CMK (cell line): Measurements from ENCODE around the gene SDF2L1.
"Not testable (repeated sequence)": the region's sequence is repeated elsewhere in the genome, so short reads cannot be mapped to it uniquely, and the experiment has no call there.

Experiments
- DNase-seq: peaks from one replicate; pipeline ENCODE4 v3.0.0-alpha.2; 2010; ENCODE audit warnings: low read depth

SDF2L1 gene

GRCh38 chr22:21636629-21637218, 5.4 kb upstream of the SDF2L1 start:
- DNase-seq = no peak

GRCh38 chr22:21637450-21637849, 4.7 kb upstream of the SDF2L1 start:
- DNase-seq = not testable (repeated sequence)

GRCh38 chr22:21639359-21639758, 2.7 kb upstream of the SDF2L1 start:
- DNase-seq = no peak

- DNase-seq = no peak
Measured at GRCh38 chr22:21640810-21641209, 1.3 kb upstream of the SDF2L1 start.

GRCh38 chr22:21641417-21641788, 699 bp upstream of the SDF2L1 start:
- no peak for DNase-seq

GRCh38 chr22:21642584-21643448, 714 bp downstream of the SDF2L1 start:
- DNase-seq = no peak

- DNase-seq = no peak
Measured at GRCh38 chr22:21643533-21644357, 1.6 kb downstream of the SDF2L1 start.

- DNase-seq = not testable (repeated sequence)
Measured at GRCh38 chr22:21645513-21645912, 3.4 kb downstream of the SDF2L1 start.

- no peak for DNase-seq
Measured at GRCh38 chr22:21646608-21647590, 4.8 kb downstream of the SDF2L1 start.

GRCh38 chr22:21650280-21650679, 8.2 kb downstream of the SDF2L1 start:
- no peak for DNase-seq

- no peak for DNase-seq
Measured at GRCh38 chr22:21650823-21651520, 8.9 kb downstream of the SDF2L1 start.

GRCh38 chr22:21651521-21652009, 9.5 kb downstream of the SDF2L1 start:
- no peak for DNase-seq

GRCh38 chr22:21652010-21652546, 10.0 kb downstream of the SDF2L1 start:
- peak; percentile 62 for DNase-seq

- DNase-seq = no peak
Measured at GRCh38 chr22:21652547-21653545, 10.7 kb downstream of the SDF2L1 start.

- no peak for DNase-seq
Measured at GRCh38 chr22:21657020-21657359, 14.9 kb downstream of the SDF2L1 start.

GRCh38 chr22:21657360-21658032, 15.4 kb downstream of the SDF2L1 start:
- peak; percentile 82 for DNase-seq

GRCh38 chr22:21659864-21660525, 17.9 kb downstream of the SDF2L1 start:
- DNase-seq = no peak

- DNase-seq = no peak
Measured at GRCh38 chr22:21660904-21661303, 18.8 kb downstream of the SDF2L1 start.
